ENCODE data around the gene UFSP2.

Gene UFSP2

DNA sequence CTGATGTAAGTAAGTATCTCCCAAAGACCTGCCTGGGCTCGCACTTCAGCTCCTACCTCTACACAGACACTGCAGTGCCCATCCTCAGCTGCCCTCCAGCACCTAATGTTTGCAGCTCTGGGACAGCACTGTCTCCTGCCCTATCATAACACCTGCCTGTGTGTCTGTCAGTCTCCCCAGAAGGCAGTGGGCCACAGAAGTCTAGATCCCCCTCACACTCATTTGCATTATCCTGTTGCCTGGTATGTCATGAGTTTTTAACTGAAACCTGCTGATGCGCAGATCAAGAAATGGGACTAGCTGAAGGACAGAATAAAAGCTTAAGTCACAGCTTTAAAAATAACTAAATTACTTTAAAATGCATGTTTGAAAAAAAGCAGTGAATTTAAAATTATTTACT, 73.0 kb downstream of the UFSP2 start:
- no peak for DNase-seq (ENCODE audit: low read depth)

DNA sequence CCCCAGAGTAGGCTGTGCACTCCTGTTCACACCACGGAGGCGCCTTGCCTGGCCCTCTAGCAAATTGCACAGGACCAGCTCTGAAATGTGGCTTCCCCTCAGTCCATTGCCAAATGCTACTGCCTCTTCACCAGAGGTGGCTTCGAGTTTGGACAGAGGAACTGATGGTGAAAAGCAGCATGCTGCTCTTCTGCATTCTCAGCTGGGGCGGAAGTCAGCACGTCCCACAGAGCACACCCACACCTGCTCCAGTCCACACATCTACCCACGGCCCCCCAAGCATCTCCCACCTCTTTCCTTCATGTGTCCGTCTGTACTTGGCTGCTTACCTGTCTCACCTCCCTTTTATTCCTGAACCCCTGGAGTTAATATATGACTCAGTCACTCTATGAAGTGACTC, 73.6 kb downstream of the UFSP2 start:
- DNase-seq (ENCODE audit: low read depth), result no peak

DNA sequence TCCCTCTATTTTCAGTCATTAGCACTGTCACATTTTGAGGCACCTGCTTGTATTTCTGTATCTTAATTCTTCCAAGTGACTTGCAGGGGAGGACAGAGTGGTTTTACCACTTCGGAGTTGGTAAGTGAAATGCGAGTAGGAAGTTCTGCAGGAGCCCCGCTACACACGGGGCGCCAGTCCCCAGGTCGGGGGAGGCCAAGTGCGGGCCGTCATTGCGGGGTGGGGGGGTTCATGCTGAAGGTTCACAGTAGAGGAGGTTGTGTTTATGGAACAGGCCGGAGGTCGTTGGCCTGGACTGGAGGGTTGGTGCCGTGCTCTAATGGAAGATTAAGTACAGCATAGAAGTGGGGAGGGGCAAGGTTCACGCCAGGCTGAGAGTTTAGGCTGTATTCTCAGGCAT, 74.1 kb downstream of the UFSP2 start:
- no peak for DNase-seq (ENCODE audit: low read depth)
